Lung (tissue), 12 donors: Measurements from ENCODE around the gene PARD3B. TPM values are rescaled to one million over a fixed set of nuclear protein-coding genes. Genes with fewer than 3 reads are reported as not detected.

Source experiments
- ATAC-seq: fragments of 200-7000 bp; cut with Tn5 transposase; one replicate; pipeline ENCODE4 v1.9.1; 2020; ENCODE audit warnings: moderate number of reproducible peaks; ENCODE audit not compliant: insufficient read depth, low FRiP score
- DNase-seq, 3 donors: peaks; one replicate each; pipeline ENCODE4 v3.0.0-alpha.2; 2013 to 2017
- H3K27ac ChIP-seq, 2 donors: one replicate each; pipeline ENCODE4 v1.5.1; 2013; ENCODE audit warnings: mild to moderate bottlenecking in 2 of 2, moderate library complexity in 2 of 2, control low read depth in 1 of 2, inconsistent platforms in 1 of 2, low read depth in 1 of 2, low read length in 1 of 2
- H3K27me3 ChIP-seq, 3 donors: one replicate each; pipeline ENCODE4 v1.5.1; 2013; ENCODE audit warnings: low read length in 2 of 3; ENCODE audit not compliant: control insufficient read depth in 3 of 3, insufficient read depth in 3 of 3
- H3K36me3 ChIP-seq, 4 donors: one replicate each; pipeline ENCODE4 v1.5.1; 2013; ENCODE audit warnings: low read length in 4 of 4, mild to moderate bottlenecking in 1 of 4, moderate library complexity in 1 of 4; ENCODE audit not compliant: control insufficient read depth in 4 of 4, insufficient read depth in 4 of 4
- H3K4me1 ChIP-seq, 5 donors: one replicate each; pipeline ENCODE4 v1.5.1; 2013; ENCODE audit warnings: low read length in 5 of 5, mild to moderate bottlenecking in 2 of 5, moderate library complexity in 1 of 5; ENCODE audit not compliant: control insufficient read depth in 5 of 5, insufficient read depth in 5 of 5
- H3K4me3 ChIP-seq: one replicate; pipeline ENCODE4 v1.5.1; 2013; ENCODE audit warnings: mild to moderate bottlenecking, control low read depth, moderate library complexity
- H3K9ac ChIP-seq, 2 donors: one replicate each; pipeline ENCODE4 v1.5.1; 2013; ENCODE audit warnings: low read length in 2 of 2, control low read depth in 1 of 2; ENCODE audit not compliant: insufficient read depth in 1 of 2
- H3K9me3 ChIP-seq, 4 donors: one replicate each; pipeline ENCODE4 v1.5.1; 2013; ENCODE audit warnings: low read length in 3 of 4, mild to moderate bottlenecking in 1 of 4, moderate library complexity in 1 of 4; ENCODE audit not compliant: control insufficient read depth in 4 of 4, insufficient read depth in 3 of 4
- CTCF ChIP-seq: IDR thresholded peaks from 2 replicates; pipeline ENCODE4 v1.5.1; 2012; ENCODE audit warnings: mild to moderate bottlenecking; ENCODE audit errors: control extremely low read depth, extremely low read depth
- WGBS, 2 donors: extraction: QIAGEN DNeasy Blood & Tissue Kit; methylation state at CpG; one replicate each; pipeline ENCODE4 v1.1.7; 2013; 5-methylcytosine and 5-hydroxymethylcytosine counted together
- polyA plus RNA-seq, 2 donors: library from polyadenylated mRNA; stranded (reverse); fragments of 200-250 nt; gene quantifications; one replicate each; pipeline ENCODE4 v1.2.1, GENCODE V29; 2013
- total RNA-seq, 2 donors: library from RNA; depleted of rRNA in 1 of 2; stranded (reverse); fragments of >200 nt in 1 of 2; gene quantifications; one replicate each; pipeline ENCODE4 v1.2.1, GENCODE V29; 2014 to 2021
- donor health status: control.
- donor health status: control.
- donor health status: Bipolar disorder and iron deficiency.
- donor health status: healthy.
- donor health status: DM: yes; HTN: yes; CAD: no.

Gene PARD3B
- total and polyA plus RNA-seq, 4 donors = 2.4 to 38.7 (median 17.1) TPM

GRCh38 chr2:205352593-205352992, 807.3 kb downstream of the PARD3B start:
- ATAC-seq = no peak
- Histone ChIP-seq H3K27me3 (no peaks in the 10 kb centered on the region), H3K9me3 (no peaks in the 10 kb centered on the region), H3K4me1 (peaks cover 0 to 4% (median 0%) of the 10 kb centered on the region in 5 donors), H3K27ac (no peak overlapping the region), H3K4me3 (no peak overlapping the region), H3K9ac (no peak overlapping the region), H3K36me3 (peaks cover 0 to 1% (median 0%) of the 10 kb centered on the region in 4 donors)
- 95 to 97% methylated on average over 3 of the region's 3 CpGs for WGBS, 2 donors
- TF ChIP-seq CTCF = no peak
- DNase-seq = no peak

GRCh38 chr2:205357732-205358131, 812.5 kb downstream of the PARD3B start:
- WGBS, 2 donors = 45 to 47% methylated on average over 2 of the region's 2 CpGs
- Histone ChIP-seq H3K27me3 (no peaks in the 10 kb centered on the region), H3K9ac (no peak overlapping the region), H3K4me1 (no peaks in the 10 kb centered on the region), H3K9me3 (no peaks in the 10 kb centered on the region), H3K36me3 (no peaks in the 10 kb centered on the region), H3K27ac (no peak overlapping the region), H3K4me3 (no peak overlapping the region)
- no peak for TF ChIP-seq CTCF
- DNase-seq (no peak), ATAC-seq (no peak)

- WGBS, 2 donors = 73 to 75% methylated on average over 8 of the region's 8 CpGs
- peaks cover 0 to 2% (median 0%) of the 10 kb centered on the region in 5 donors for H3K4me1 ChIP-seq
- H3K9ac ChIP-seq = no peak overlapping the region
- no peaks in the 10 kb centered on the region for H3K9me3 ChIP-seq
- H3K27ac ChIP-seq = no peak overlapping the region
- ATAC-seq (no peak), DNase-seq (no peak)
- no peak overlapping the region for H3K4me3 ChIP-seq
- H3K36me3 ChIP-seq = no peaks in the 10 kb centered on the region
- no peak for TF ChIP-seq CTCF
- H3K27me3 ChIP-seq = no peaks in the 10 kb centered on the region
These were observed 813.1 kb downstream of the PARD3B start for GRCh38 chr2:205358351-205358815.

GRCh38 chr2:205361272-205361671, 816.0 kb downstream of the PARD3B start:
- no peak for DNase-seq
- H3K36me3 ChIP-seq = no peaks in the 10 kb centered on the region
- TF ChIP-seq CTCF = no peak

More at GRCh38 chr2:205361272-205361671, 816.0 kb downstream of the PARD3B start:
- H3K9me3 ChIP-seq = no peaks in the 10 kb centered on the region
- WGBS, 2 donors = 90 to 91% methylated on average over 3 of the region's 3 CpGs
- no peak overlapping the region for H3K27ac ChIP-seq
- H3K9ac ChIP-seq = no peak overlapping the region
- no peak overlapping the region for H3K4me3 ChIP-seq
- ATAC-seq = no peak
- H3K4me1 ChIP-seq = peaks cover 0 to 6% (median 0%) of the 10 kb centered on the region in 5 donors
- no peaks in the 10 kb centered on the region for H3K27me3 ChIP-seq
